Keratinocyte (primary cell): ENCODE measurements around the gene SLF1. TPM values are rescaled to one million over a fixed set of nuclear protein-coding genes. Genes with fewer than 3 reads are reported as not detected.

Source experiments
- DNase-seq: peaks from one replicate; pipeline ENCODE4 v3.0.0-alpha.2; 2011; ENCODE audit warnings: low read depth, missing footprints, low spot score
- FAIRE-seq: peaks from 2 replicates; lab custom pipeline; 2011; peaks lifted over from hg19 to GRCh38; lab: Jason Lieb, UNC
- H2AFZ ChIP-seq: 2 replicates; pipeline ENCODE4 v1.6.0; 2012; ENCODE audit warnings: low read length, control low read depth, inconsistent platforms; ENCODE audit not compliant: control insufficient read depth
- H3K27ac ChIP-seq: 2 replicates; pipeline ENCODE4 v1.5.1; 2011; ENCODE audit warnings: low read length; ENCODE audit not compliant: control insufficient read depth, insufficient read depth
- H3K27me3 ChIP-seq: 3 replicates; pipeline ENCODE4 v1.6.0; 2011; ENCODE audit warnings: low read length; ENCODE audit not compliant: control insufficient read depth, insufficient read depth; ENCODE audit errors: extremely low read depth
- H3K36me3 ChIP-seq, 2 experiments: 2 replicates in 1 of 2; 3 replicates in 1 of 2; pipeline ENCODE4 v1.5.1; 2011; ENCODE audit warnings: low read length in 2 of 2, mild to moderate bottlenecking in 1 of 2; ENCODE audit not compliant: control insufficient read depth in 2 of 2, insufficient read depth in 2 of 2; ENCODE audit errors: extremely low read depth in 1 of 2
- H3K4me1 ChIP-seq: 3 replicates; pipeline ENCODE4 v1.5.1; 2011; ENCODE audit warnings: low read length; ENCODE audit not compliant: control insufficient read depth, insufficient read depth; ENCODE audit errors: extremely low read depth
- H3K4me2 ChIP-seq: 3 replicates; pipeline ENCODE4 v1.6.0; 2011; ENCODE audit warnings: low read depth, low read length; ENCODE audit not compliant: control insufficient read depth, insufficient read depth; ENCODE audit errors: extremely low read depth
- H3K4me3 ChIP-seq, 3 experiments: fragments of 200-600 bp in 1 of 3; sonication (generic) in 1 of 3; 2 replicates in 2 of 3; 3 replicates in 1 of 3; pipeline ENCODE4 v1.5.1; 2011 to 2016; ENCODE audit warnings: low read length in 3 of 3, mild to moderate bottlenecking in 3 of 3, control low read depth in 2 of 3, inconsistent platforms in 1 of 3, low read depth in 1 of 3, mixed read lengths in 1 of 3, mixed run types in 1 of 3, moderate library complexity in 1 of 3; ENCODE audit not compliant: control insufficient read depth in 2 of 3, insufficient read depth in 2 of 3; ENCODE audit errors: extremely low read depth in 1 of 3
- H3K79me2 ChIP-seq: 2 replicates; pipeline ENCODE4 v1.6.0; 2012; ENCODE audit warnings: low read length; ENCODE audit not compliant: control insufficient read depth, insufficient read depth
- H3K9ac ChIP-seq: 3 replicates; pipeline ENCODE4 v1.6.0; 2011; ENCODE audit warnings: low read length; ENCODE audit not compliant: control insufficient read depth, insufficient read depth; ENCODE audit errors: extremely low read depth
- H3K9me1 ChIP-seq: 3 replicates; pipeline ENCODE4 v1.6.0; 2011; ENCODE audit warnings: low read length; ENCODE audit not compliant: control insufficient read depth, insufficient read depth; ENCODE audit errors: extremely low read depth
- H3K9me3 ChIP-seq: 2 replicates; pipeline ENCODE4 v1.5.1; 2012; ENCODE audit warnings: low read depth, low read length; ENCODE audit not compliant: control insufficient read depth
- H4K20me1 ChIP-seq: 3 replicates; pipeline ENCODE4 v1.6.0; 2011; ENCODE audit warnings: low read length; ENCODE audit not compliant: control insufficient read depth, insufficient read depth; ENCODE audit errors: extremely low read depth
- EZH2 ChIP-seq: IDR thresholded peaks from one replicate; pipeline ENCODE4 v1.6.1; 2012; ENCODE audit warnings: inconsistent platforms, mild to moderate bottlenecking, low read length, moderate library complexity
- dilution Hi-C: fragments of 300-500 bp; cut with MboI; formaldehyde crosslinking; loops from one replicate; pipeline ENCODE4 v1.7.0; 2020; ENCODE audit warnings: low sequenced_read_pairs; ENCODE audit not compliant: extremely low pct_ligation_motif_present
- polyA plus RNA-seq, 5 experiments: library from polyadenylated mRNA; depleted of rRNA in 3 of 5; stranded (reverse) in 3 of 5; stranded (forward) in 1 of 5; unstranded in 1 of 5; fragments of >200 nt; gene quantifications; 1 replicate in 1 of 5; 2 replicates in 3 of 5; 3 replicates in 1 of 5; pipeline versions ENCODE4 v1.2.1 to v1.2.3, GENCODE V29; 2011 to 2012; ENCODE audit warnings: missing spikeins in 2 of 5, low read depth in 1 of 5, low replicate concordance in 1 of 5
- TF ChIP-seq, protein P1 (sequence below), 3 experiments: IDR thresholded peaks in 1 of 3; conservative IDR thresholded peaks in 1 of 3; optimal IDR thresholded peaks in 1 of 3; 2 replicates in 2 of 3; 3 replicates in 1 of 3; pipeline versions ENCODE3 to v1.5.1; 2011; ENCODE audit warnings: low read length in 3 of 3, mild to moderate bottlenecking in 3 of 3, moderate library complexity in 2 of 3, control low read depth in 1 of 3, inconsistent platforms in 1 of 3; ENCODE audit not compliant: insufficient read depth in 2 of 3; ENCODE audit errors: extremely low read depth in 1 of 3

SLF1 gene
- polyA plus RNA-seq, 1 donor (not counting 4 experiments of a cell fraction or from before 2014, with no cell fraction given): 7.0 TPM

DNA sequence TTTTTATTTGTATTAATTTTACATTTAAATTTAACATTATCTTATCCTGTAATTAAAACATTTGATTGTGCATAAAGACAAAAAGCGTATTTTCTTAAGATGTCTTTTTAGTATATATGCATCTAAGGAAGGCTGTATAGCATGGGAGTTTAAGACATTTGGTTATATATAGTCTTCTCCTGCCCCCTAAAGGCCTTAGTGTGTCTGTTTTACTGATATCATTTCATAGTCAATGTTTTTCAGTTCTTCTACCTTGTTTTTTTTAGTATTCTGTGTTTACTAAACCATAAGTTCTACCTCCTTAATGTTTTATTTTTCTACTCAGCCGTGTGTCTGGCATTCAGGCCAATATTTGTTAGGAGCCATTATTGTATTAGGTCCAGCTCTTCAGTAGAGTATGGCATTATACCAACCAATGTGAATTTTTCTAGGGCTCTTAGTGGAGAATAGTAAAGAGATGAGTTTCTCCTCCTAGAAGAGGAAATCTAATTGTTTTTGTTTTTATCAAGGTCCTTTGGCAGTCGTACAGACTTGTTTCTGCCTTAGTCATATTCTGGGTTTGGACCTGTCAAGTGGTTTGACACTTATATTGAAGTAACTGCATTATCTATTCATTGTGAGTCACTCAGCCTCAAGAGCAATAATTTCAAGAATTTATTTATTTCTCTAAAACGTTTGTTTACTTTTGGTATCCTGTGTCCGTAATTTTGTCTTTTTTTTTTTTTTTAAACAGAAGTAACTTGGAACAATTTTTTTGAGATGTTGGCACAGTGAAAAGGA is 74.8 kb downstream of the SLF1 start:
- Histone ChIP-seq H3K4me2 (peak overlapping the region; percentile 62), H3K4me3 (peak overlapping the region in 1 of 3 experiments; percentile 22), H4K20me1 (no peaks in the 10 kb centered on the region), H2AFZ (no peak overlapping the region), H3K9ac (no peak overlapping the region), H3K9me3 (no peaks in the 10 kb centered on the region), H3K9me1 (no peaks in the 10 kb centered on the region), H3K36me3 (peaks cover 0 to 3% of the 10 kb centered on the region in 2 experiments), H3K4me1 (peaks cover 12% of the 10 kb centered on the region), H3K27me3 (no peaks in the 10 kb centered on the region), H3K79me2 (no peaks in the 10 kb centered on the region), H3K27ac (peak overlapping the region; percentile 32)
- TF ChIP-seq EZH2: no peak
- TF ChIP-seq, protein P1, sequence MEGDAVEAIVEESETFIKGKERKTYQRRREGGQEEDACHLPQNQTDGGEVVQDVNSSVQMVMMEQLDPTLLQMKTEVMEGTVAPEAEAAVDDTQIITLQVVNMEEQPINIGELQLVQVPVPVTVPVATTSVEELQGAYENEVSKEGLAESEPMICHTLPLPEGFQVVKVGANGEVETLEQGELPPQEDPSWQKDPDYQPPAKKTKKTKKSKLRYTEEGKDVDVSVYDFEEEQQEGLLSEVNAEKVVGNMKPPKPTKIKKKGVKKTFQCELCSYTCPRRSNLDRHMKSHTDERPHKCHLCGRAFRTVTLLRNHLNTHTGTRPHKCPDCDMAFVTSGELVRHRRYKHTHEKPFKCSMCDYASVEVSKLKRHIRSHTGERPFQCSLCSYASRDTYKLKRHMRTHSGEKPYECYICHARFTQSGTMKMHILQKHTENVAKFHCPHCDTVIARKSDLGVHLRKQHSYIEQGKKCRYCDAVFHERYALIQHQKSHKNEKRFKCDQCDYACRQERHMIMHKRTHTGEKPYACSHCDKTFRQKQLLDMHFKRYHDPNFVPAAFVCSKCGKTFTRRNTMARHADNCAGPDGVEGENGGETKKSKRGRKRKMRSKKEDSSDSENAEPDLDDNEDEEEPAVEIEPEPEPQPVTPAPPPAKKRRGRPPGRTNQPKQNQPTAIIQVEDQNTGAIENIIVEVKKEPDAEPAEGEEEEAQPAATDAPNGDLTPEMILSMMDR (optimal IDR thresholded peaks at IDR 0.05 in 1 of 3, IDR thresholded peaks at IDR 0.05 in 1 of 3, conservative IDR thresholded peaks at IDR 0.05 in 1 of 3; ENCODE audit: extremely low read depth in 1 of 3, insufficient read depth in 2 of 3, low read length in 3 of 3): peak in 1 of 3 experiments; percentile 29
- peak; percentile 82 for FAIRE-seq
- DNase-seq: peak; percentile 70
- dilution Hi-C loops: no loop called here

DNA sequence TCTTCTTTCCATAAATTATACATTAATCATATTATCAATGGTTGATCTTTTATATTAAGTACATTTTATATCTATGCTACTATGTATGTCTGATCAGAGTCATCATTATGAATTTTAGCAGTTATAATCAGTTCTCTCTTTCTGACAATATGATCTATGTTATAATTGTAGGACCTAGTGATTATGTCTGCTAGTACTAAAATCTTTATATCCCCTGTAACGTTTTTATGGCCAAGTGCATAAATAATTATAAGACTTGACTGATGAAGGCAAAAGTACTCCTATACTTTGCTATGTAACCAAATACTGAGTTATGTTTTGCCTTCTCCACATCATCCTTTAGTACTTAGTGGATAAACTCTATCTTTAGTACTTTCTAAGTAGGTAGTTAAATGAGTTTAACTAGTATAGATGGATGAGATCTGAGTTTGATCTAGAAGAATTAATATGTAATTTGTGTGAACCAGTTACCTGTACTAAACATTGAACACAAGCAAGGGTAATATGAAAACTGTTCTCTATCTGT is 75.4 kb downstream of the SLF1 start:
- no peaks in the 10 kb centered on the region for H4K20me1 ChIP-seq
- no peaks in the 10 kb centered on the region for H3K79me2 ChIP-seq
- no peak for DNase-seq
- no peak overlapping the region for H3K9ac ChIP-seq
- no peak for FAIRE-seq
- peaks cover 12% of the 10 kb centered on the region for H3K4me1 ChIP-seq
- peaks cover 0 to 3% of the 10 kb centered on the region in 2 experiments for H3K36me3 ChIP-seq
- no peaks in the 10 kb centered on the region for H3K27me3 ChIP-seq
- H3K9me1 ChIP-seq: no peaks in the 10 kb centered on the region
- H3K27ac ChIP-seq: no peak overlapping the region
- H3K9me3 ChIP-seq: no peaks in the 10 kb centered on the region
- dilution Hi-C loops: no loop called here
- no peak overlapping the region for H3K4me2 ChIP-seq
- H2AFZ ChIP-seq: no peak overlapping the region
- TF ChIP-seq, protein P1 (optimal IDR thresholded peaks at IDR 0.05 in 1 of 3, IDR thresholded peaks at IDR 0.05 in 1 of 3, conservative IDR thresholded peaks at IDR 0.05 in 1 of 3; ENCODE audit: extremely low read depth in 1 of 3, insufficient read depth in 2 of 3, low read length in 3 of 3): no peak
- TF ChIP-seq EZH2: no peak
- no peak overlapping the region for H3K4me3 ChIP-seq
